Stimulated activated naive CD8-positive, alpha-beta T cell treated with anti-CD3 and anti-CD28 coated beads, Interleukin-15, Interleukin-2, amounts not matched to agents 100 U/mL and 50 U/mL, for 24 hours (primary cell): ENCODE measurements around the gene SLC8A2.
"Not testable (repeated sequence)": the region's sequence is repeated elsewhere in the genome, so short reads cannot be mapped to it uniquely, and the experiment has no call there.

Source experiments
- ATAC-seq: fragments of 150-1000 bp; cut with Tn5 transposase; one replicate; pipeline ENCODE4 v1.10.0; 2021
- DNase-seq: peaks from one replicate; pipeline ENCODE4 v3.0.0; 2021

SLC8A2 gene

DNA sequence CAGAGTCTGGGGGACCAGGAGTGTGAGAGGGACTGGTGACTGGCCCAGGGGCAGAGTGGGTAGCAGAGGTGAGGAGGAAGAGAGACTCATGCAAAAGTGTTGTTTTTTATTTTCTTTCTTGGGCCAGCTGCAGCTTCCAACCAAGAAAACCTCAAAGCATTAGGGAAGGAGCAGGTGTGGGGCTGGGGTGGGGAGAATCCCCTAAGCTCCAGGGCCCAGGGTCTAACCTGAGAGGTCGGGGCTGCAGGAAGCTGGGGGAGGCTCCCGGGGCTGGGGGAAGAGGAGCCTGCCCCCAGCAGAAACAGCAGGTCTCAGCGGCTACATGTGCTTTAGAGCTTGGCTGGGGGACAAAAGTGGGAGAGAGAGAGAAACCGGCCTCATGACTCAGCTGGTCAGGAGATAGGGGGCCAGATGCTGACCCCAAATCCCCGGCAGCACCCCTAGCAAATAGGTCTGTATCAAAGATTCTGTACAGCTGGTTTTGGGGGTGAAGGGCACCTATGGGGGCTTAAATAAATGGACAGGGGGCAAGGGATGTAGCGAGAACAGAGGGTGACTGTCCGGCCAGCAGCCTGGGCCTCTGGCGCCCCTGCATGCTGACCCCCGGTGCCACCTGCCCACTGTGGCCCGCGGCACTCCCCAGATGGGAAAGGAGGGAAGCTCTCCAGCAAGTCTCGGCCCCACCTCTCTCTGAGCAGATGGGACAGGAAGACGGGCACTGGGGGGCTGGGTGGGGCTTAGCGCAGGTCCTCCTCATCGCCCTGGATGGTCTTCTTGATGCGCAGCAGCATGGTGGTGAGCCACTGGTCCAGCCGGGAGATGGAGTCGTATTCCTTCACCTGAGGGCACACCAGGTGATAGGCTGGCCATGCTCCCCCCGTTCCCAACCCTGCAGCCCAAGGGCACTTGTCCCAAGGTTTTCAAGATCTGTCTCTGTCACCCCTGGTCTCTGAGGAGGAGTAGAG, 16.1 kb upstream of the SLC8A2 start:
- ATAC-seq (no peak), DNase-seq (no peak)

DNA sequence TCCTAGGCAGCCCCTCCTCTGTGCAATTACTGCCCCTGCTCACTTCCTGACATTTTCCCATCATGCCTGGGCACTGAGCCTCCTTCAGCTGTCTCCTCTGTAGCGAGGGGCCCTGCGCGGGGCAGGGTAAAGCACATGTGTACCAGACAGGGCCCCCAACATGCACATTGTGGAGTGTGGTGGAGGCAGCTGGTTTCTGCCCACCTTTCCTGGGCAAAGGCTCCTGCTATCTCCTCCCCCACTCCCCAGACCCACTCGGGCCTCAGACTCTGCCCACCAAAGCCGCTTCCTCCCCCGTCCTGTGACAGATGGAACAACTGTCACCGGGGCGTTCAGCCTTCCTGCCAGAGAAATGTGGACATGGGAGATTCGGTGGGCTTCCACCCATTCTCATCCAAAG, 15.2 kb upstream of the SLC8A2 start:
- ATAC-seq (peak; percentile 5), DNase-seq (peak; percentile 29)

DNA sequence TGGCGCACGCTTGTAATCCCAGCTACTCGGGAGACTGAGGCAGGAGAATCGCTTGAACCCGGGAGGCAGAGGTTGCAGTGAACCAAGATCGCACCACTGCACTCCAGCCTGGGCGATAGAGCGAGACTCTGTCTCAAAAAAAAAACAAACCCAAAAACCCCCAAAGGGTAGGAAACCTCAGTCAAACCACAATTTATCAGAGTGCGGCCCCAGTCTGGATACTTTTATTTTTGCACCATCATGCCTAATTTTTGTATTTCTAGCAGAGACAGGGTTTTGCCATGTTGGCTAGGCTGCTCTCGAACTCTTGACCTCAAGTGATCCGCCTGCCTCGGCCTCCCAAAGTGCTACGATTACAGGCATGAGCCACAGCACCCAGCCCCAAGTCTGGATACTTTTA, 14.5 kb upstream of the SLC8A2 start:
- ATAC-seq, DNase-seq: not testable (repeated sequence)

DNA sequence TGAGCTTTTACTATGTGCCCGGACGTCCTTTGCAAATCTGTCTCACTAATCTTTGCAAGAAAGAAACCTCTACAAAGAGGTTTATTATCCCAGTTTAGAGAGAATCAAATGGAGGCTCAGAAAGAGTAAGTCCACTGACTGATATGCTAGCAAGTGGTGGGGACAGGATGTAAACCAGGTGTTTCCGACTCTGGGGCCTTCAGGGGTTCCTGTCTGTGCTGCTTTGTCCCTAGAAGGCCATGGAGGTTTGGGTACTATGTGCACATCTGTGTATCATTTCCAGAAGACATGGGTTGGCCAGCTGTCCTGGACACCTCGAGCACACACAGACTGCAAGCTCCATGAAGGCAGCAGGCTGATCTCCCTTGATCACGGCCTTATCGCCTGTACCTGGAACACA, 13.5 kb upstream of the SLC8A2 start:
- ATAC-seq (no peak), DNase-seq (no peak)

DNA sequence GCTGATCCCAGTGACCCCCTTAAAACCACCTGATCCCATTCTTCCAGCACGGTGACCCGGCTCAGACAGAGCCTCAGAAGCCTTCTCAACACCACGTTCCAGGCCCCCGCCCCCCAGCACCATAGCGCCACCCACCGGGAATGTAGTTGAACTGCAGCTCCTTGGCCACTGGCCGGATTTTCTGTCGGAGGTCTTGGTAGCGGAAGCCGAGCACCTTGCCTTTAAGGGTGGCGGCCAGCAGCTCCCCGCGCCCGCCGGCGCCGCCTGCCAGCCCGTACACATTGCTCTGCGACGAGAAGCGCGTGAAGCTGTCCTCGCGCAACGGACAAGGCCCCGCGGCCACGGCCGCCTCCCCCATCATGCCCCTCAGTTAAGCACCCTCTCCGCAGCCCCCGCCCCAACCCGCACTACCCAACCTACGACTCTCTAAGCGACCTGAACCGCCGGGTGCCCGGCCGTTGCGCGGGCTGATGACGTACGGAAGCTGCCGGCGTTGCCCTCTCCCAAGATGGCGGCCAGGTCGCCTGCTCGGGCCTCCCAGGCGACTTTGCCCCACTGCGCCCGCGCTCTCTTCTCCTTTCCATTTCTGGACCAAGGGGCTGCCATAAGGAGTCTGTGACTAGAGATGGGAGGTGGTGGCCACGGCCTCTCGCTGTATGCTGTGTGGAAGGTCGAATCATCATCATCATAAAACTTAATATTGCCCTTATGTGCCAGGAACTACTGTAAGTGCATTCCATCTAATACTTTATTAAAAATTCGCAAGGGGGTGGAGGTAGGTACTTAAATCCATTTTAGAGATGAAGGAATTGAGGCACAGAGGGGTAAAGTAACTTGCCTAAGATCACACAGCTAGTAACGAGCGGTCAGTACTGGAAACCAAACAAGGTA, 12.4 kb upstream of the SLC8A2 start, which contains the start of gene KPTN:
TSS of gene KPTN (minus strand) at position 420 of the 891 bp plus-strand sequence. CDS start at position 361, 59 bp downstream.
- ATAC-seq (peak; percentile 85), DNase-seq (peak; percentile 92)

DNA sequence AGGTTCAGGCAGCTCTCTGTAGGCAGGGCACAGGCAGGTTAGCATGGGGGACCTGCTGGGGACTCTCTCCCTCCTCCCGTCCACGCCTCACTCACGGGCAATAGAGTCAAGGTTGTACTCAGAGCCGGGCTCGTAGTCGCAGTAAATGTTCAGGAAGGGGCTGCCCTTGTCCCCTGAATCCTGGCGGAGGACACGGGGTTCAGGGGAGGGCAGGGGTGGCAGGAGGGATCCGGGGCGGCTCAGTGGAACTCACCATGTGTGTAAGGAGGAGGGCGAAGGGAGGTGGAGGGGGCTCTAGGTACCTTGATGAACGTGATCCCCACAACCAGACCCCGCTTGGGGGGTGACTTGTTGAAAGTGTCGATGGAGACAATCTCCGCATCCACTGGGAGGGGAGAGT, 11.5 kb upstream of the SLC8A2 start:
- ATAC-seq (no peak), DNase-seq (no peak)

- no peak for DNase-seq
- no peak for ATAC-seq
Measured at GRCh38 chr19:47481460-47482052, 9.9 kb upstream of the SLC8A2 start.

DNA sequence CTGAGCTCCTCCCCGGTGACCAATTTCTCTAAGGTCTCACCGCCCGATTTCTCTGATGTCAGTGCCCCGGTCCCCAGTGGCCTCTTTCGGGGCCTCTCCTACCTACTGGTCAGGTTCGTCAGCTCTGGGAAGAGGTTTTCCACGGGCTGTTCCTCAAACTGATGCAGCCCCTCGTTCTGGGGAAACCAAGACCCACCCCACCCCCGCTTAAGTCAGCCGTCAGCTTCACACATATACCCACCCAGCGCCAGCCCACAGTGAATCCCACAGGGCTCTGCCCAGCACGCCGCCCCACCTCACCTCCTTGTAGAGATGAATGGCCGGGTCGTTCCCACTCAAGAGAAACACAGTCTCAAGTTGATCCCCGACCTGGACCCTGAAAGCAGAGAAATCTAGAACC, 9.0 kb upstream of the SLC8A2 start:
- DNase-seq (no peak), ATAC-seq (no peak)

GRCh38 chr19:47479701-47480503, 8.2 kb upstream of the SLC8A2 start:
- DNase-seq (no peak), ATAC-seq (no peak)

DNA sequence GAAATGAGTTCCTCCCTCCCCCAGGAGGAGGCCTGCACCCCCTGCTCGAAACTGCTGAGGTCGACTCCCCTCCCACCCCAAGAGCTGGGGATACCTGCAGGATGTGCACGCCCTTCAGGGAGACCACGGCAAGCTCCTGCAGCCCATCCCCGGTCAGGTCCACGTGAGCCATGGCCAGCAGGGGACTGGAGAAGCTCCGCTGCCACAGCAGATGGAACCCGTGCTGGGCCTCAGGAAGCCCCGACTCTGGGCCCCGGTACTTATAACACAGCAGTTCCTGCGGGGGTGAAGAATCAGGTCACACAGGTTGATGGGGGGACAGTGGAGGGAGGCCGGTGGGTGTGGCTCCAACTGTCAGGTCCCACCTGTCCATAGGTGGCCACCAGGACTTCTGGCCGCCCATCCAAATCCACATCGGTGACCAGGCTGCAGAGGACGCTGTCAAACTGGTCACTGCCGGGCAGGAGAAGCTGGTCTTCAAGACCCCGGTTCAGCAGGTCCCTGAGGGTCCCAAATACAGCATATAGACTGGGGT, 4.8 kb upstream of the SLC8A2 start:
- ATAC-seq (no peak), DNase-seq (no peak)

DNA sequence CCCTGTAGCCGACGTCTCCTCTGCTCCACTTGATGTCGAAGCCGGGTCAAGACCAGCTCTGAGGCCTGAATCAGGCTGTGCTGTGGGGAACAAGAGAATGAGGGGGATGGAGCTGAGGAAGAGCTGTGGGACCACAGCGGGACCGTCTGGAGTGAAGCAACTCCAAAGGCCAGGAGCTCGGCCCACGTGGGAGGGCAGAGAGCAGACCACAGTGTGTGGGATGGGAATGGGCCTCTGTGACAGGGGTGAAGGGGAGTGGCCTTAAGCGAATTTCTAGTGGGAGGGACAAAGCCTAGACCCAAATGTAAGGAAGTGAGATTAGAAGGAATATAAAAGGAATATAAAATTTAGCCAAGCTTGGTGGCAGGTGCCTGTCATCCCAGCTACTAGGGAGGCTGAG, 3.8 kb upstream of the SLC8A2 start:
- ATAC-seq = no peak
- DNase-seq = no peak

GRCh38 chr19:47473336-47473735, 1.6 kb upstream of the SLC8A2 start:
- DNase-seq (no peak), ATAC-seq (no peak)

DNA sequence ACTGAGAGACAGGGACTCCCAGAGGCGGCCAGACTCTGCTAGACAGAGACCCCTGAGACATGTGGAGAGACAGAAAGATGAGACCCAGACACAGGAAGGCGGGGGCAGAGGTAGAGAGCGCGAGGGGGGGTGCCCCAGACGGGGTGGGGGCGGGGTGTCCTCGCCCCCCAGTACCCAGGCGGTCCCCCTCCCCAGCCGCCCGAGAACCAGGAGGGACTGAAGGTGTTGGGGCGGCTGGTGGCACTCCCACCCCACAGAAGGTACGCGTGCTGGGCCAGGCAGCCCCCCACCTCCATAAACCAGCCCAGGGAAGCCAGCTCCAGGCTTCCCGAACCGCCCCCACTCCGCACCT, 336 bp downstream of the SLC8A2 start:
- ATAC-seq (no peak), DNase-seq (no peak)

GRCh38 chr19:47470447-47471195, 1.1 kb downstream of the SLC8A2 start:
- no peak for ATAC-seq

GRCh38 chr19:47469719-47470118, 2.0 kb downstream of the SLC8A2 start:
- DNase-seq = no peak
- no peak for ATAC-seq

More at GRCh38 chr19:47470447-47471195, 1.1 kb downstream of the SLC8A2 start:
- DNase-seq = no peak

- ATAC-seq (no peak), DNase-seq (no peak)
Measured at GRCh38 chr19:47469363-47469700, 2.4 kb downstream of the SLC8A2 start.

GRCh38 chr19:47467914-47468313, 3.8 kb downstream of the SLC8A2 start:
- DNase-seq (no peak), ATAC-seq (no peak)

DNA sequence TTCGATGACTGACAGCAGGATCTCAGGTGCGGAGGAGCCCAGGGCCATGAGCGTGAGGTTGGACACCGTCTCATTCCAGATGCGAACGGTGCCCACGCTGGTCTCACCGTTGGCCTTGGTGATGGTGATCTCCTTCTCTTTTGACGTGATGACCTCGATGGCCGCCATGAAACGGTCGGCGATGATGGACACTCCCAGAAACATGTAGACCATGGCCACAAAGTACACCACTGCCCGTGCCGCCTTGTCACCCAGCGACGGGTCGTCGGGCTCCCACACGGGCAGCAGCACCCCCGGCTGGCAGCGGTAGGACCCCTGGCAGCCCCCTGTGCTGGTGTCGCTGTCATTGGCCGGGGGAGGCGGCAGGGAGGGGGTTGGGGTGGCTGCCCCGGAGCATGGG, 5.7 kb downstream of the SLC8A2 start:
- ATAC-seq (no peak), DNase-seq (no peak)

GRCh38 chr19:47464675-47465419, 6.8 kb downstream of the SLC8A2 start:
- DNase-seq (no peak), ATAC-seq (no peak)

DNA sequence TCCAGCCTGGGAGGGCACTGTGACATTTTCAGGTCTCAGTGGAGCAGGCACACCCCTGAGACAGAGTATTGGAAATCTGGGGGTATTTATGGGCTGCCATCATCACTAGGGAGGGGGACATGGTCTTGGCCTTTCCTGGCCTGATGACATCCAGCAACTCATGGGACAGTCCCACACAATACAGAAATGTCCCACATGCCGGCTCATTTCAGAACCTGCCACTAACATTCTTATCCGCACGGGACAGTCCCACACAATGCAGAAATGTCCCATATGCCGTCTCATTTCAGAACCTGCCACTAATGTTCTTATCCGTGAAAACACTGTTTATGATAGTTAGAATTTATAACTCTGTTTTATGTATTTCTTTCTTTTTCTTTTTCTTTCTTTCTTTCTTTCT, 9.8 kb downstream of the SLC8A2 start:
- ATAC-seq (no peak), DNase-seq (no peak)
